Lung (tissue), 12 donors: ENCODE results near the gene UNC119. TPM values are rescaled to one million over a fixed set of nuclear protein-coding genes. Genes with fewer than 3 reads are reported as not detected.

Experiments used
- ATAC-seq: fragments of 200-7000 bp; cut with Tn5 transposase; one replicate; pipeline ENCODE4 v1.9.1; 2020; ENCODE audit warnings: moderate number of reproducible peaks; ENCODE audit not compliant: insufficient read depth, low FRiP score
- DNase-seq, 3 donors: peaks; one replicate each; pipeline ENCODE4 v3.0.0-alpha.2; 2013 to 2017
- H3K27ac ChIP-seq, 2 donors: one replicate each; pipeline ENCODE4 v1.5.1; 2013; ENCODE audit warnings: mild to moderate bottlenecking in 2 of 2, moderate library complexity in 2 of 2, control low read depth in 1 of 2, inconsistent platforms in 1 of 2, low read depth in 1 of 2, low read length in 1 of 2
- H3K27me3 ChIP-seq, 3 donors: one replicate each; pipeline ENCODE4 v1.5.1; 2013; ENCODE audit warnings: low read length in 2 of 3; ENCODE audit not compliant: control insufficient read depth in 3 of 3, insufficient read depth in 3 of 3
- H3K36me3 ChIP-seq, 4 donors: one replicate each; pipeline ENCODE4 v1.5.1; 2013; ENCODE audit warnings: low read length in 4 of 4, mild to moderate bottlenecking in 1 of 4, moderate library complexity in 1 of 4; ENCODE audit not compliant: control insufficient read depth in 4 of 4, insufficient read depth in 4 of 4
- H3K4me1 ChIP-seq, 5 donors: one replicate each; pipeline ENCODE4 v1.5.1; 2013; ENCODE audit warnings: low read length in 5 of 5, mild to moderate bottlenecking in 2 of 5, moderate library complexity in 1 of 5; ENCODE audit not compliant: control insufficient read depth in 5 of 5, insufficient read depth in 5 of 5
- H3K4me3 ChIP-seq: one replicate; pipeline ENCODE4 v1.5.1; 2013; ENCODE audit warnings: mild to moderate bottlenecking, control low read depth, moderate library complexity
- H3K9ac ChIP-seq, 2 donors: one replicate each; pipeline ENCODE4 v1.5.1; 2013; ENCODE audit warnings: low read length in 2 of 2, control low read depth in 1 of 2; ENCODE audit not compliant: insufficient read depth in 1 of 2
- H3K9me3 ChIP-seq, 4 donors: one replicate each; pipeline ENCODE4 v1.5.1; 2013; ENCODE audit warnings: low read length in 3 of 4, mild to moderate bottlenecking in 1 of 4, moderate library complexity in 1 of 4; ENCODE audit not compliant: control insufficient read depth in 4 of 4, insufficient read depth in 3 of 4
- CTCF ChIP-seq: IDR thresholded peaks from 2 replicates; pipeline ENCODE4 v1.5.1; 2012; ENCODE audit warnings: mild to moderate bottlenecking; ENCODE audit errors: control extremely low read depth, extremely low read depth
- WGBS, 2 donors: extraction: QIAGEN DNeasy Blood & Tissue Kit; methylation state at CpG; one replicate each; pipeline ENCODE4 v1.1.7; 2013; 5-methylcytosine and 5-hydroxymethylcytosine counted together
- polyA plus RNA-seq, 2 donors: library from polyadenylated mRNA; stranded (reverse); fragments of 200-250 nt; gene quantifications; one replicate each; pipeline ENCODE4 v1.2.1, GENCODE V29; 2013
- total RNA-seq, 2 donors: library from RNA; depleted of rRNA in 1 of 2; stranded (reverse); fragments of >200 nt in 1 of 2; gene quantifications; one replicate each; pipeline ENCODE4 v1.2.1, GENCODE V29; 2014 to 2021
- donor health status: control.
- donor health status: control.
- donor health status: Bipolar disorder and iron deficiency.
- donor health status: healthy.
- donor health status: DM: yes; HTN: yes; CAD: no.

UNC119 gene
- total and polyA plus RNA-seq, 4 donors = 19.0 to 40.0 (median 31.7) TPM

GRCh38 chr17:28518578-28518977 lies 33.8 kb downstream of the UNC119 start:
- TF ChIP-seq CTCF = no peak
- Histone ChIP-seq H3K27ac (no peak overlapping the region), H3K9me3 (no peaks in the 10 kb centered on the region), H3K4me3 (no peak overlapping the region), H3K4me1 (no peaks in the 10 kb centered on the region), H3K27me3 (no peaks in the 10 kb centered on the region), H3K9ac (no peak overlapping the region), H3K36me3 (no peaks in the 10 kb centered on the region)
- ATAC-seq (no peak), DNase-seq (no peak)
- 78 to 82% methylated on average over 7 of the region's 7 CpGs for WGBS, 2 donors

- no peaks in the 10 kb centered on the region for H3K4me1 ChIP-seq
- 60 to 69% methylated on average over 6 of the region's 6 CpGs for WGBS, 2 donors
- no peak for TF ChIP-seq CTCF
- H3K27ac ChIP-seq = no peak overlapping the region
- no peak overlapping the region for H3K4me3 ChIP-seq
- ATAC-seq (no peak), DNase-seq (no peak)
- no peaks in the 10 kb centered on the region for H3K36me3 ChIP-seq
- H3K27me3 ChIP-seq = peaks cover 0 to 2% (median 0%) of the 10 kb centered on the region in 3 donors
- H3K9me3 ChIP-seq = no peaks in the 10 kb centered on the region
- no peak overlapping the region for H3K9ac ChIP-seq
Measured at GRCh38 chr17:28518132-28518531, 34.3 kb downstream of the UNC119 start.

- H3K9ac ChIP-seq = no peak overlapping the region
- peaks cover 0 to 2% (median 0%) of the 10 kb centered on the region in 3 donors for H3K27me3 ChIP-seq
- no peak for TF ChIP-seq CTCF
- H3K27ac ChIP-seq = no peak overlapping the region
- 97 to 100% methylated on average over 1 of the region's 1 CpG for WGBS, 2 donors
- no peak overlapping the region for H3K4me3 ChIP-seq
- no peak for ATAC-seq
- DNase-seq = no peak
- no peaks in the 10 kb centered on the region for H3K9me3 ChIP-seq
- H3K4me1 ChIP-seq = no peaks in the 10 kb centered on the region
- H3K36me3 ChIP-seq = no peaks in the 10 kb centered on the region
Measured at GRCh38 chr17:28515518-28515917, 36.9 kb downstream of the UNC119 start.

- Histone ChIP-seq H3K27me3 (peaks cover 0 to 8% (median 0%) of the 10 kb centered on the region in 3 donors), H3K9me3 (no peaks in the 10 kb centered on the region), H3K4me1 (no peaks in the 10 kb centered on the region), H3K27ac (no peak overlapping the region), H3K36me3 (no peaks in the 10 kb centered on the region), H3K4me3 (no peak overlapping the region), H3K9ac (no peak overlapping the region)
- DNase-seq (no peak), ATAC-seq (no peak)
- TF ChIP-seq CTCF = no peak
- 66 to 77% methylated on average over 16 of the region's 16 CpGs for WGBS, 2 donors
Measured at GRCh38 chr17:28514561-28515002, 37.8 kb downstream of the UNC119 start.
